Fibroblast of gingiva (primary cell): Measurements from ENCODE around the gene TRAF3IP1.

Source experiments
- DNase-seq: peaks from one replicate; pipeline ENCODE4 v3.0.0-alpha.2; 2011; ENCODE audit warnings: low read depth

The TRAF3IP1 gene

DNA sequence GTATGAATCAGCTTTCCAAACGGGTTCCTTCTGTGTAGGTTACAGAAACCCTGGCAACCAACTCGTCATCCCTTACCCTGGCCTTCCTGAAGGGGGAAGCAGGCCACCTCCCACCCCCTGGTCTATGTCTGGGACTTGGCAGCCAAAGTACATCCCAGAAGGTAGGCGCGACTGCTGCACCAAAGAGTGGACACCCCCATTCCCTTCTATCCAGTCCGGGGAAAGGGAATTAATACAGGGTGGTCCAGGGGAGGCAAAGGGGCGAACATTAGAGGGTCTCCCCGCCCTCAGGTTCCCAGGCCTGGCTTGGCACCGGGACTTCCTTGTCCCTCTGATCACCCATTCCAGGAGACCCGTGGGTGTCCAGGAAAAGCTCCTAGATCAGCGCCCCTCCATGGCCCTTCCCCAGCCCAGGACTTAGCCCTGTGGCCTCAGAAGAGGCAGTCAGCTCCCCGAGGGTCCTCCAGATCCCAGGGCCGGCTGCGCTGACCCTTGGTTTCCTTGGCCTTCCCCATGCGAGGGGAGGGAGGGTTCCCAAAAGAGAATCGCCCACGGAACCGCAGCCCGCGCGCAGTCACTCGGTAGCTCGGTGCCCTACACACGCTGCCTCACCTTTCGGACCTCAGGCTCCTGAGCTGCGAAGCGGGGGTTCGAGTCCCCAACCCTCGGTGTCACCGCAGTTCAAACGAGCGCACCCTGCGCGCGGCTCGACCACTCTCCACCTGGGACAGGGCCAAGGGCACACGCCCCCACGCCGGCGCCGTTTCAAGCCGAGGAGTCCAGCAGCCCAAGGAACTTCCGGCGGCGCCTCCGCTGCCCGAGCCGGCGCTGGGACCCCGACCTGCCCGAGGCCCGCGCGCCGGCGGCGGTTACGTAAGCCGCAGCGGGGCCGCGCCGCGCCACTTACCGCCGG, 32.3 kb upstream of the TRAF3IP1 start, which contains the start of gene PER2:
Gene PER2 (minus strand): TSS at position 874 of the 913 bp plus-strand sequence. CDS start 10,674 bp downstream, outside the sequence.
- DNase-seq = peak; percentile 71

GRCh38 chr2:238288650-238289573, 31.4 kb upstream of the TRAF3IP1 start:
- peak; percentile 97 for DNase-seq

DNA sequence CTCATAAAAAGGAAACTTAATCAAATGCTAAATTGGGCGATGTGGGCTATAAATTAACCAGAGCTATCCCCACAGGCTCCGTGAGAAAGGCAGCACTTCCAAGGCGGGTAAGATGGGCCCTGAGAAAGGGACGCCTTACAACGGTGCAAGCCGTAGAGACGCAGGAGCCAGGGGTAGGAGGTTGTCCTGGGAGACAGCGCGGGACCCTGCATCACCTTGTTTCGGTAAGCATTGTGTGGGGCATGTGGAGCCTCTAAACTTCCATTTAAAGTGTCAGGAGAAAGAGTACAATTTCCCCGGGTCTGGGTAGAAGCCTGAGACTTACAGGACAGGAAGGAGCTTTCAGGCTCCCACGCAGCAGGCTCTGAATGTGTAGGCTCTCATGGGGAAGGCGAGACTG, 30.7 kb upstream of the TRAF3IP1 start:
- DNase-seq = no peak

- DNase-seq = no peak
Observed at GRCh38 chr2:238290091-238290509, 30.2 kb upstream of the TRAF3IP1 start.

- no peak for DNase-seq
Observed at GRCh38 chr2:238290715-238291549, 29.4 kb upstream of the TRAF3IP1 start.

- no peak for DNase-seq
Observed at GRCh38 chr2:238291550-238292281, 28.6 kb upstream of the TRAF3IP1 start.

GRCh38 chr2:238294046-238294392, 26.3 kb upstream of the TRAF3IP1 start:
- DNase-seq = no peak

DNA sequence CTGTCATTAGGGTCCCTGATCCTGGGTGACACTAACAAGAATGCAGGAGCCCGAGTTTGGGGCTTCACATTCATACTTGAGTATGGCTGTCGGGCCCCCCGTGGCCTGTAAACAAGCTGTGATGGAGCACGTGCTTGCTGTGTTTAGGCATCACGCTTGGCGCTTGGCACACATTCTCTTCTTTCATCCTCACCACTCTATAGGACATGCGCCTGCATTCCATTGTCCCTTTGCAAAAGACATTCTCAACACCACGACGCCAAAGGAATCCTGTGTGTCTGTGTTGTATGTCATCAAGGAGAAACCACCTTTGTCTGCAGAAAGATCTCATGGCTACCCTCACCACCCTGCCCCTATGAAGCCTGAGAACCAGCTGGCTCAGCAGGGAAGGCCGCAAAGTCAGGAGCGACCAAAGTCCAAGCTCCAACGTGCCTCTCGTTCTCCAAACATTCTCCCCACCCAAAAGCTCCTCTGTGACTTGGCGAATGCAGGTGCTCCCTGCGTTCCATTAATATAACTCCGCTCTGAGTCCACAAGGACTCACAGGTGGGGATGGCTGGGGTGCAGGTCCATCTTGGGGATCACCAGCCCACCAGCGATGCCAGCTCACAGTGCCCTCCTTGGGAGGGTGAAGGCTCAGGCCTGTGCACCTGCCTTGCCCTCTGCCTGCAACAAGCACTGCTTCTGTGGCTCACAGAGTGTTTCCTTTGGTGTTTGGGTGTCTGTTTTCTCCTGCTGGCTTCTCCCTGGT, 25.8 kb upstream of the TRAF3IP1 start:
- no peak for DNase-seq

- no peak for DNase-seq
Observed at GRCh38 chr2:238295144-238296112, 24.9 kb upstream of the TRAF3IP1 start.

GRCh38 chr2:238296638-238297457, 23.5 kb upstream of the TRAF3IP1 start:
- DNase-seq = no peak

GRCh38 chr2:238299803-238300202, 20.5 kb upstream of the TRAF3IP1 start:
- peak; percentile 29 for DNase-seq

DNA sequence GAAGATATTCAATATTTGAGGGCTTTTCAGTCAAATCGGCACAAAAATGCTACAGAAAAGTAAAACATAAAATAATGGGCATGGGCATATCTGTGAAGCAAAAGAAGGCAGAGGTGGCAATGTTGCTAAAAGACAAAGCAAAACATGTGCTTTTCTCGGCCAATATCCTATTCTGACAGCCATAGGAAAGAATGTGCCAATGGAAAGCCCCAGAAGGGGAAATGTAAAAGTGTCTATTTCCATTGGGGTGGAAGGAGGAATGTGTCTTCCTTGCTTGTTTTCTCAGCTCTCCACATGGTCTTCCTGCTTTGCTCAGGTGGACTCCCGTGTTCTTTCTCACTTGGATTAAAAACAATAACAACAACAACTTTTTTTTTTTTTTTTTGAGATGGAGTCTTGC, 18.2 kb upstream of the TRAF3IP1 start:
- no peak for DNase-seq

DNA sequence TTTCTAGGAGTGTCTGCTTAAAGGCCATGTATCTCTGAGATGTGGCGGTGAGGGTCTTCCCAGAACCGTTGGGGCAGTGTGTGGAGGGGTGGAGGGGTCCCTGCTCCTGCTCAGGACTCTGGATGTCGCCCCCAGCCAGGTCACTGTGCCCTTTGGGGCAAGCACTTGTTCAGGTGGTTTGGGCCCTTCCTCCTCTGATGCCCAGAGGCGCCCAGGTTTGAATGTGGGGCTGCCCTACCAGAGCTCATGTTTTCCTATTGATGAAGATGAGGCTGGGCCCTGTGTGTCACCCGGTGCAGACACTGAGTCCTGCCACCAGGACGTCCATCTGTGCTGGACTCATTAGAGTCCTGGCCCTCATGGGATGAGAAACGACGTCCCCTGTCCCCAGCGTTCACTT, 17.6 kb upstream of the TRAF3IP1 start:
- DNase-seq = no peak

- DNase-seq = no peak
Observed at GRCh38 chr2:238304116-238304515, 16.2 kb upstream of the TRAF3IP1 start.

GRCh38 chr2:238305092-238305862, 15.0 kb upstream of the TRAF3IP1 start:
- no peak for DNase-seq

DNA sequence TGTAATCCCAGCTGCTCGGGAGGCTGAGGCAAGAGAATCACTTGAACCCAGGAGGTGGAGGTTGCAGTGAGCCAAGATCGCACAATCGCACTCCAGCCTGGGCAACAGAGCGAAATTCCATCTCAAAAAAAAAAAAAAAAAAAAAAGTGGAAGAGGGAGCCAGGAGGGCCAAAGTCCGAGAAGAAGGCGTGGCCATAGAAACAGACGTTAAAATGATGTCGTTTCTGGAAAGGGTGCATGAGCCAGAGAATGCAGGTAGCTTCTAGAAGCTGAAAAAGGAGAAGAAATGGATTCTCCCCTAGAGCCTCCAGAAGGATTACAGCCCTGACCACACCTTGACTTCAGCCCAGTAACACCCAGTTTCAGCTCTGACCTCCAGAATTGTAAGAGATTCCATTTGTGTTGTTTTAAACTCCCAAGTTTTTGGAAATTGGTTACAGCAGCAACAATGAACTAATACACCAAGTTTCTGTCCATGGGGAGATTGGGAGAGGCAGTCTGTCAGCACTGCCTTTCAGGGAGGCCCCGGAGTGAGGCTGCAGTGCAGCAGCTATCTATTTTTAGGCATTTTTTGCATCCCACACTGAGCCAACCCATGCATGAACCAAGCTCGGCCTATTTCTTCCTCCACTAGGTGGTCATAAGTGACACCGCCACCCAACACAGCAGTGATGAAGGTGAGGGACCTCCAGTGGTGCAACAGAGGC, 14.2 kb upstream of the TRAF3IP1 start:
- DNase-seq = no peak

DNA sequence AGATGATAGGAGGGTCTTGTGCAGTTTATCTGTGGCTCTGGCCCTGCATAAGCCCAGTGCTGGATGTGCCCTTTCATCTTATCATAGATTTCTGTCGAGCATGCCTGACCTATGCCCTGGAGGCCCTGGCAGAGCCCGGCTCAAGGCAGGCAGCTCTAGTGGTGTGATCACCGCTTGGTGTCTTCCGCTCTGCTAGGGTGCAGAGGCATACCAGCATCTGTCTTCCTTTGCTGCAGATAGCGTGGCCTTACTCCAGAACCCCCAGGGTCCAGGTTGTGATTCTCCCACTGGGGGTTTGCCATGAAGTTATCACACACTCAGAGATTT, 13.7 kb upstream of the TRAF3IP1 start:
- no peak for DNase-seq
